SKM-1 (cell line): Measurements from ENCODE around the gene BOD1.
"Not testable (repeated sequence)": the region's sequence is repeated elsewhere in the genome, so short reads cannot be mapped to it uniquely, and the experiment has no call there.

Experiments
- DNase-seq: peaks from one replicate; lab custom pipeline; 2025; ENCODE audit not compliant: unreplicated experiment; lab: John Stamatoyannopoulos, UW

BOD1 gene

GRCh38 chr5:173620784-173621183 is 4.3 kb upstream of the BOD1 start:
- DNase-seq: no peak

GRCh38 chr5:173618927-173619519 is 2.6 kb upstream of the BOD1 start:
- DNase-seq: peak; percentile 64

- DNase-seq: peak; percentile 54
Observed at GRCh38 chr5:173615884-173616576, 420 bp downstream of the BOD1 start.

- DNase-seq: no peak
Observed at GRCh38 chr5:173614591-173614990, 1.9 kb downstream of the BOD1 start.

GRCh38 chr5:173613433-173614159 is 2.9 kb downstream of the BOD1 start:
- DNase-seq: no peak

- no peak for DNase-seq
Observed at GRCh38 chr5:173612948-173613347, 3.5 kb downstream of the BOD1 start.

- DNase-seq: no peak
Observed at GRCh38 chr5:173611706-173612105, 4.7 kb downstream of the BOD1 start.

- no peak for DNase-seq
Observed at GRCh38 chr5:173604141-173604540, 12.3 kb downstream of the BOD1 start.

GRCh38 chr5:173602423-173602822 is 14.0 kb downstream of the BOD1 start:
- peak; percentile 29 for DNase-seq

GRCh38 chr5:173598686-173599085 is 17.8 kb downstream of the BOD1 start:
- no peak for DNase-seq

GRCh38 chr5:173597304-173597703 is 19.1 kb downstream of the BOD1 start:
- DNase-seq: no peak

GRCh38 chr5:173595841-173596240 is 20.6 kb downstream of the BOD1 start:
- DNase-seq: no peak

GRCh38 chr5:173594061-173594460 is 22.4 kb downstream of the BOD1 start:
- no peak for DNase-seq

GRCh38 chr5:173592050-173592669 is 24.3 kb downstream of the BOD1 start:
- DNase-seq: no peak

GRCh38 chr5:173591056-173591514 is 25.4 kb downstream of the BOD1 start:
- DNase-seq: no peak

- DNase-seq: no peak
Observed at GRCh38 chr5:173590436-173591055, 25.9 kb downstream of the BOD1 start.

- DNase-seq: not testable (repeated sequence)
Observed at GRCh38 chr5:173586133-173586532, 30.3 kb downstream of the BOD1 start.

GRCh38 chr5:173583346-173583745 is 33.1 kb downstream of the BOD1 start:
- no peak for DNase-seq

GRCh38 chr5:173582216-173583111 is 34.0 kb downstream of the BOD1 start:
- DNase-seq: no peak
